GM19397 (cell line): Measurements from ENCODE around the gene PEMT.

ENCODE experiments used
- ATAC-seq: cut with Tn5 transposase; IDR thresholded peaks from one replicate; pipeline ENCODE4 v1.9.1; 2021; ENCODE audit warnings: mild to moderate bottlenecking, moderate library complexity; ENCODE audit not compliant: unreplicated experiment

Gene PEMT

DNA sequence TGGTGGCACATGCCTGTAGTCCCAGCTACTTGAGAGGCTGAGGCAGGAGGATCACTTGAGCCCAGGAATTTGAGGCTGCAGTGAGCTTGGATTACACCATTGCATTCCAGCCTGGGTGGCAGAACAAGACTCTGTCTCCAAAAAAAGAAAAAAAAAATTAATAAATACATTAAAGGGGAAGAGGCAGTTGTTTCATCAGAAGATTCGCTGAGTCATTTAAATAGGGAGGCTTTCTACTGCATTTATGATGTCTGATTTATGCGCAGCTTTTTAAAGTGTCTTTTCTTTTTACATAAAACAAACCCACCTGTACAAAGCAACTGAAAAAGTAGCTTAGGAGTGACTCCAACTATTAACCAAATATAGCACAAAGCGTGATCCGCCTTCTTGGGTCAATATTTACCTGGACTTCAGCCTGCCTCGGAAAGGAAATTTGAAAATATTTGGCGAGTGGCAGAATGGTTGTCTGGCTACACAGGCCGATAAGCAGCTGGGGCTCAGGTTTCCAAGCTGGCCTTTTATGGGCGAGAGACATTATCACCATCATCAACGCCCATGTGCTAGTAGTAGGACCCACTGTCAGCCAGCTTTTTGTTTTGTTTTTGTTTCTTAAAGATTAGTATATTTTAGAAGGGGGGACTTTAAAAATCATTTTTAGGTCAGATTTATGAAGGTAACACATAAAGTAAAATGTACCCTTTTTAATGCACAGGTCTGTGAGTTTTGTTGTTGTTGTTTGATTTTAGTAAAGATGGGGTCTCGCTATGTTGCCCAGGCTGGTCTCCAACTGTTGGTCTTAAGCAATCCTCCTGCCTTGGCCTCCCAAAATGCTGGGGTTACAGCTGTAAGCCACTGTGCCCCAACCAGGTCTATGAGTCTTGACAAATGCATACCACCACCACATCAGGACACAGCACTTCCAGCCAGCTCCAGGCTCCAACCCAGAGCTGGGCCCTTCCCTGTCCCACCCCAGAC is 52.8 kb downstream of the PEMT start:
- no peak for ATAC-seq

DNA sequence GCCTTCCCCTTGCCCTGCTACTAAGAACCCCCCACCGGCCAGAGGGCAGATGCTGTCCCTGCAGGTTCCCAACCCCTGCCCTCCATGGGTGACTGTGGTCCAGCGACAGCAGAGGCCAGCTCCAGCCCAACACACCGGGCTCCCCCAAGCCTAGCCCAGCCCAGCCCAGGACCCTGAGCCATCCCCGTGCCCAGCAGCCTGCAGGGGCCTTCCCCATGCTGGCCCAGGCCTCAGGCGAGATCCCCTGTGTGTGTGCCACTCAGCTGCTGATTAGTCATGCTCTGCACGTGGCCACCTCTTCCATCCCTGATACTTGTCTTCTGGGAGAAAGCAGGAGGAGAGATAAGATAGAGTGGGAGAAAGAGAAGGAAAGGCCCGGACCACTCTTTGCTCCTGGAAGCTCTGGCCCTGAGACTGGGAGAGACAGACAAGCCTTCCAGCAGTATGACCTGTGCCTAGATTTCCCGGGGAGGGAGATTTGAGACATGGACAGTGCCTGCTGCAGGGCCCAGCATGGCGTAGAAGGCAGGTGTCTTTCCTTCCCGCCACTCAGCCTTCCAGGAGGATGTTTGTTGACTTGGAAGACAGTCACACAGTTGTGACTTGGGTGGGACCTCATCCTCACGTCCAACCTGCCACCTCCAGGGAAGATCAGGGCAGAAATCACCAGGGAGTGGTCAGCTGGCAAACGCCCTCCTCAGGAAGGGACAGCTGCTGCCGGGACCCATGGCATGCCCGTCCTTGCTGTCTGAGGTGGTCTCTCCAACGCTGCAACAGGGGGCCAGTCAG is 54.0 kb downstream of the PEMT start:
- no peak for ATAC-seq

DNA sequence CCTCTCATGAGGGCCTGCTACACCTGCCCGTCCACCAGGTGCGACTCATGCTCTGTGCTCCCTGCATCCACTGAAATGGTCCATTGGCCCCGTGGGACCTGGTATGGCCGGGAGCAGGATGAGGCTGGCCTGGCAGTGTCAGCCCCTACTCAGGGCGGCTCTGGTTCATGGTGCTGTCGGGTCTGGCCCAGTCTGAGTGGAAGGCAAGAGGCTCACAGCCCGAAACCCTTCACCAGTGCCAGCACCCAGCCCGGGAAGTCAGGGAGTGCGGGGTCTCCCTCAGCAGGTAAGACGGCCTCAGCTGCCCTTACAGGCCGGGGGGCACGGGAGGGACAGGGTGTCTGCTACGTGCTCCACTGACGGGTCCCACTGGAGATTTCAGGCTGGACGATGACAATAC is 54.8 kb downstream of the PEMT start:
- no peak for ATAC-seq

DNA sequence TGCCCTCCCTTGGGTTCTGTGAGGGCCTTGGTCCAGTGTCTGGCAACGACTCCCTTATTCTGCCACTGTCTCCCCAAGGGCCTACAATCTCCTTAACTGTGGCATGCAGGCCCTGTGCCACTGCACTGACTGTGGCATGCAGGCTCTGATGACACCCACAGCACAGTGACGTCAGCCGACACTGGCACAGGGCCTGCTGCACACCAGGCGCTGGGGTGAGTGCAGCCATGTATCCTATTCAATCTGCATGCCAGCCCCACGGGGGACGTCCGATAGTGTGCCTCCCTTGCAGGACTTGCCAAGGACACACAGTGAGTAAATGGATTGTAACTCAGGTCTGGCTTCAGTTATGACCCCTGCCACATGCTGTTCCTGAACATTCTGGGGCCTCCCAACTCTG is 55.6 kb downstream of the PEMT start:
- ATAC-seq: no peak

DNA sequence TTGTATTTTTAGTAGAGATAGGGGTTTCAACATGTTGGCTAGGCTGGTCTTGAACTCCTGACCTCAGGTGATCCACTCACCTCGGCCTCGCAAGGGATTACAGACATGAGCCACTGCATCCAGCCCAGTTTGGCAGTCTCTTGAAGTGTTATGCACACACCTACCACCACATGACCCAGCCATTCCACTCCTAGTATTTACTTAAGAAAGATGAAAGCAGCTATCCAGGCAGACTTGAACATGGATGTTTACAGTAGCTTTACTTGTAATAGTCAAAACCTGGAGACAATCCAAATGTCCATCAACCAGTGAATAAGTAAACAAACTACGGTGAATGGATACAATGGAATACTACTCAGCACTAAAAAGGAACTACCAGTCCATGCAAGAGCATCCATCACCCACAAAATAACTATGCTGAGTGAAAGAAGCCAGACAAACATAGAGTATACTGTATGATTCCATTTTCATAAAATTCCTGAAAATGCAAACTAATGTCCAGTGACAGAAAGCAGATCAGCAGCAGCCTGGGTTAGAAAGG is 57.5 kb downstream of the PEMT start:
- no peak for ATAC-seq

DNA sequence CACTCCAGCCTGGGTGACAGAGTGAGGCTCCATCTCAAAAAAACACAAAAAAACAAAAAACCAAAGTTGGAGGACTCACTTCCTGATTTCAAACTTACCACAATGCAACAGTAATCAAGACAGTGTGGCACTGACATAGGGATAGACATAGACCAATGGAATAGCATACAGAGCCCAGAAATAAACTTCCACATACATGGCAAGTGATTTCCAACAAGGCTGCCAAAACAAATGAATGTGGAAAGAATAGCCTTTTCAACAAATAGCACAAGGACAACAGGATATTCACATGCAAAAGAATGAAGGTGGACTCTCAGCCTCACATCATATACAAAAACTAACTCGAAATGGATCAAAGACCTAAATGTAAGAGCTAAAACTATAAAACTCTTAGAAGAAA is 58.5 kb downstream of the PEMT start:
- ATAC-seq: no peak

DNA sequence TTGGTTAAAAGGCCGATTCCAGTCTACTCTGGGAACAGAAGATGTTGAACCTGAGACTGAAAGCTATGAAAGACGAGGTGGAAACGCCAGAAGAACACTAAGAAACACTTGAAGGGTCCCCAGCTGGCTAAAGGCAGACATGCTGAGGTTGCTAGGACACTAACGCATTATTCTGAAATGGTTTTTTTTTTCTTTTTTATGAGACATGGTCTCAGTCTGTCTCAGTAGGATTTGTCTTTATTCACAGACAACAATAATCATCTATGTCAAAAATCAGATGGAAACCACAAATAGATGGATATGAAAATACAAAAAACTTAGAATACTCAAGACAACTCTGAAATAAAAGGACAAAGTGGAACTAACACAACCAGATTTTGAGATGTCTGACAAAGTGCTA is 60.4 kb downstream of the PEMT start:
- no peak for ATAC-seq

DNA sequence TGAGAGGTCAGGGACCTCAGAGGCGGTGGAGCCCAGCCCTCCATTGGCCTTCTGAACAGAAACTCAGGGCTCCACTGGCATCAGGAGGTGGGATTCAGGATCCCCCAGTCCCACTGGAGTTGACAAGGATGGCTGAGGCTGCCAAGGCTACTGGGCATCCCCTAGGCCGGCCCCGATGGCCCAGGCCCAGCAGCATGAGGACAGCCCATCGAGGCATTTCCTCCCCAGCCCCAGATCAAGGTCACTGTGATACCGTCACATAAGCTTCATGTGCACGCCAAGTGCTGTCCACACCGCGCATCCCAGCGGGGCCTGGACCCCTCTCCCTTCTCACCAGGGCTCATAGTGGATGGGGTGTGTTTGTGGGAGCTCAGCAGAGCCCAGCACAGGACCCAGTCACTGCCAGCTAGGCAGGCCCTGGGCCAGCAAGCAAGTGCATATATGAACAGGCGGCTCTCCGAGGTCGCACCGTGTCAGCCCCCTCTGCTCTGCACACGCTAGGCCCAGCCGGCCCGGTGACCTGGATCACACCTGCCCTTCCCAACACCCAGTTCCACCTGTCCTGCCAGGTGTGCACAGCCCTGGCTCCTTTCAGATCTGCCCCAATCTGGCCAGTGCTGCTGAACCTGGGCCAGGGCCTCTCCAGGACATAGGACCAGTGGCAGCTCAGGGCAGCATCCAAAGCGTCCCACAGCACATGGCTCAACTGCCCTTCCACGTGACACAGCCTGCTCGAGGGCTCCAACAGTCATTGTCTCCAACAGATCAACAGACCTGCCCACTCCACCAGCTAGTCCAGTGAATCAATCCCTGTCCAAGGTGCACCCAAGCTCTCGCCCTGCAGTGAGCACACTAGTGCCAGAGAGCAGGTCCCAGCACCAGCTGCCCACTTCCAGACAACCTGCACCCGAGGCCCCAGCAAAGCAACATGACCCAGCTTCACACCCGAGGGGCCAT is 62.5 kb downstream of the PEMT start:
- ATAC-seq: no peak

DNA sequence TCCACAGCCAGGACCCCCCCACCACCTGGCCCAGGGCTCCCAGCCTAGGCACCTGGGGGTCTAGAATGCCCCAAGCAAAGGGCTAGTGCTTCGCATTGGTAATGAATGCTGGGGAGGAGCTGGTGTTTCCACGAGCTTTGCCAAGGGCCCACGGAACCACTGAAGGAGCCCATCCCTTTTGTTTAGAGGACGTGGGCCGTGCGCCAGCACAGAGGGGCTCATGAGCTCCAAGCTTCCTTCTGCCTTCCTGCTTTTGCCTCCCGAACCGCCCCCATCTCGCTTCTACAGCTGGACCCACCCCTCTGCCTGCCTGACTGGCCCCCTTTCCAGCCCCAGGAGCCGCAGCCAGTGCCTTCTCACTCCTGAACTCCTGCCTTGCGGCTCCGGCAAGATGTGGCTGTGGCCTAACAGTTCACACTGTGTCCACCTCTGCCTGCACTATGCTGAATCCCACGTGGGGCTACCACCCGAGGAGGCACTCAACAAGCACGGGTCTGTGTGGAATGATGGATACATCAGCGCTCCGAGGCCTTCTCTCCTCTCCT is 63.5 kb downstream of the PEMT start:
- no peak for ATAC-seq

DNA sequence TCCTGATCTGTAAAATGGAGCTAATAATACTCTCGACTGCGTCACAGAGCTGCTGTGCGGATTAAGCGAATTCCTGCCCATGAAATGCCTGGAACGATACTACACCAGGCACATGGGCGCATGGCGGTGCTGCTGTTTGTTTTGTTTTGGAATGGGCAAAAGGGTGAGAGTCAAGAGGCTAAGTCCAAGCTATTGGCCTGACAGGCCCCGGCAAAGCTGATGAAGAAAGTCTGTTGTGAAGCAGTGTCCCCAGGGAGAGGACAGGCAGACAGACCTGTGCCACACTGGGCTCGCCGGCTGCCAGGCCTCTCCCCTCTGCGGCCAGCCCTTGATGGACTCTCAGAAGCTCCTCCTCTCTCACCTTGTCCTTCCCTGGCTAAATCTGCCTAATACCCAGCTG is 64.0 kb downstream of the PEMT start:
- no peak for ATAC-seq

DNA sequence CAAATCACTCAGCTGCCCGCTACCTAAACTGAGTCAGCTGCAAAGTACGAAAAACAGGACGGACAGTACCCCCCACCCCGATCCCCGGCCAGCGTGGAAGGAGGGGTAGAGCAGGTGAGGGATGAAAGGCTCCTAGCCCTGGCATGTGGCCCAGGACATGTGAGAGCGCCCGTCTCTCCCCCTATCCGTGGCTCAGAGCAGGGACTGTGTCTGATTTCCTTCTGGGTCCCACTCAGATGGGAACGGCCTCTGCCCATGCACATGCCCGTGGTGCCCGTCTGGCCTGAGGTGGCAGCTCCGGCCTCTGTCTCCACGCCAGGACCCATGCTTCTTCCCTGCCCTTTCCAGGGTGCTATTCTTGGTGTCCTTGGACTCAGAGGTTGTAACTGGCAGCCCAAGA is 65.1 kb downstream of the PEMT start:
- no peak for ATAC-seq

DNA sequence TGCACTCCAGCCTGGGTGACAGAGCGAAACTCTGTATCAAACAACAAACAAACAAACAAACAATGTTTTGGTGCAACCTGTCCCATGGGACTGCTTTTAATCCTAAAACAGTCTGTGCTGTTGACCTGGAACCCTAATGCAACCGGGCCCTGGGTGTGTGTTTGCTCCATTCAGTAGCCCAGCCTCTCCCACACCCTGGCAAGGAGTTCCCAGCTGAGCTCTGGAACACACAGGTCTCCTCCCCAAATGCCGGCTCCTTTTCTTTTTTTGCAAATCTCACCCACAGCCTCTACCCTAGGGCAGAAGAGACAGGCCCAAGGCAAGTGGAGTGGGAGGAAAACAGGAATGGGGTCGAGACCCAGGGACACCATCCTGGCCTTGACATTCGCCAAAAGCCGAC is 65.6 kb downstream of the PEMT start:
- no peak for ATAC-seq

DNA sequence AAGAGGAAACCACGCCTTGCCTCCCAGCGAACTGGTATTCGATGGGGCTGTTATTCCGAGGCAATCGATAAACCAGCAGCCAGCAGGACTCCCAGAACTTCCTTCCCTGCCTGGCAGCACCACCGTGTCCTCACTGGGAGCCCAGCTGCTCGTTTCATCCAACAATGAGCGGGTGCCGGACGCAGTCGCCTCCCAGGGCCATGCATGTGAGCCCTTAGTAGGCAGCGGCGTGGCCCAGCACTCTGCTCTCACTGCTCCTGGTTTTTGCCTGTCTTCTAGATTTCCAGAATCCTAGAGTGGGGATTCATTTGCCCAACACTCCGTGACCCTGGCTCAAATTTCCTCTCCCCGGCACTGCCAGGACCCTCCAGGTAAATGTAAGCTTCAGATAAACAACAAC is 66.2 kb downstream of the PEMT start:
- no peak for ATAC-seq

DNA sequence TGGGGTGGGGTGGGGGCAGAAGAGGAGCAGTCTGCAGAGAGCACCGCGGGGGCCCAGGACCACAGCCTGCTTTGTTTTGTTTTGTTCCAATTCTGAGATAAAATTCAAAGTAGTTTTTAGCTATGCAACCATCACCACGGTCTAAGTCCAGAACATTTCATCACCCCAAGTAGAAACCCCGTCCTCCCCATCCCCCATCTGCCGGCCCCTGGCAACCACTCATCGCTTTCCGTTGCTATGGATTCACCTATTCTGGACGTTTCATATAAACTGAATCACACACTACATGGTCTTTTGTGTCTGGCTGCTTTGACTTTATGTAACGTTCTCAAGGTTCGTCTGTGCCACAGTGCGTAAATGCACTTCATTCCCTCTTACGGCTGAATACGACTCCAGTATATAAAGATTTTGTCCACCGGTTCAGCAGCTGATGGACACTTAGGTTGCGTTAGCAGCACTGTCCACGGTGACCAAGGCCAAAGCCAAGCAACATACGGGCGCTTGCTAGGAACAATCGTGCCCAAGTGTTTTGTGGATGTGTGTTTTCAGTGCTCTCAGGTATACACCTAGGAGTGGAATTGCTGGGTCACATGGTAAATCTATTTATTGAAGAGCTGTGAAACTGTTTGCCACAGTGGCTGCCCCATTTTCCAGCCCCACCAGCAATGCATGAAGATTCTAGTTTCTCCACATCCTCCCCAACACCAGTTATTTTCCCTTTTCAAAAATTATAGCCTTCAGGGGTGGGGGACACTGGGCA is 67.6 kb downstream of the PEMT start:
- ATAC-seq: no peak

DNA sequence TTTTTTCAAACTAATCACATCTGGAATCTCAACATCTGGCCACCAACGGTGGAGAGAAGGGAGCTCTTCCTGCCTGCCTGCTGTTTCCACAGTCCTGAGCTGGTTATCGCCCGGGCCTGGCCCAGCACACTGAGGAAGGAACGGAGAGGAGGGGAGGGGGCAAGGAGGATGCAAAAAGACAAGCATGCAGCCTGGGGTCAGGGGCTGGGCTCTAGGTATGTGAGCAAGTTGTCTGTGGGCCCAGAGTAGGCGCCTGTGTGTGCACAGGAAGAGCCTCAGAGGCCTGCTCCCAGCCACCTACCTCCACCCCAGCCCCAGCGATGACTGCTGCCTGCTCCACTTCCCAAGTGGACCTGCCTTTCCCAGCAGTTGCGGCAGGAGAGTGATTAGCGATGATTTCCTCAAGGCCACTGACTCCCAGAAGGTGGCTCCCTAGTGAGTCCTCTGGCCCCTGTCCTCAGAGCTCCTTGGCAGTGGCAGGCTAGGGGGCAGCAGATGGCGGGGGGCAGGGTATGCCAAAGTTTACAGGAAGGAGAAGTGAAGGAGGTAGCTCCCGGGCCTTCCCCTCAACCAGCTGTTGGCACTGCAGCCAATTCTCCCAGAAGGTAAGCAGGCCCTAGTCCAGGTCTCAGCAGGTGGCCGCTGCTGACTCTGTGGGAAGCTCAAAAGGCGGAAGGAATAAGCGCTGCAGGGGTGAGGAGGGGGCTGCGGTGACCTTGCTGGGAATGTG is 68.3 kb downstream of the PEMT start:
- ATAC-seq: no peak

DNA sequence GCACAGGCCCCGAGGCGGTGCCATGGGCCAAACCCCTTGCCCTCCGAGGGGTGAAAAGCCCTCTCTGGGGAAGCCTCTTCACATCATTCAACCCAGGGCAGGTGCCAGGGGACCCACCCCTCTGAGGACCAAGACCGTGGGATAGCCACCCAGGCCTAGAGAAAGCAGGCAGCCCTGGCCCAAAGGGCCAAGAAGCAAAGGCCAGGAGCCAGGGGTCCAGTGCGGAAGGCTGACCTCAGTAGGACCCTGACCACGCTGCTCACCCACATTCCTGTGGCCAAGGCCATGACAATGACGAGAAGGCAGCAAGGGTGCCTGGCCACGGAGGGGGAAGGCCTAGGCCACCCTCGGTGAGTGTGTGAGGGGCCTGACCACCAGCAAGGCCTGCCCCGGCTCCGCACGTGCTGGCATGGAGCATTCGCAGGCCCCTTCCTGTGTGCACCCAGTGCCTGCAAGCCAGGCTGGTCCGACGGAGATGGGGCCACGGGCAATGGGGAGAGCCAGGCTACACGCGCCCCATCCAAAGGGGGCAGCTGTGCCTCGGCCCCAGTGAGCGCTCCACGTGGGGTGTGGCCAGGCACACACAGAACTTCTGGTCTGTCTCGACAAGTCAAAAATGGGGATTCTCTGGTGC is 70.8 kb downstream of the PEMT start:
- no peak for ATAC-seq

DNA sequence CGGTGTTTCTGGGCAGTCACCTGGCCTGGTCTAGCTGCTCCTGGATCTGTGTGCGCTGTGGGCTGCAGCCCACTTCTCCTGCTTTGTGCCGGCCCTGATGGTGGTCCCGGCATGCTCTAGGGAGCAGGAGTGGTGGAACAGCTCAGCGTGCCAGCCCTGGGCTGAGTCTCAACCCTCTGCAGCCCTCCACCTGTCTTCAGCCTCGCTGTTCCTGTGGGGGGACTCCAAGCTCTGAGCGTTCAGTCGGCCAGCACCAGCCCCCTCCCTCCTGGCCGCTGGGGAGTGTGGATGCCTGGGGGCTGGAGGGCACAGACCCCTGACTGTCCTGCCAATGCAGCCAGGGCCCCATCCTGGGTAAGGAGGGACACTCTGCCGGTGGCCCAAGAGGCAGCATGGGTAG is 71.6 kb downstream of the PEMT start:
- no peak for ATAC-seq

DNA sequence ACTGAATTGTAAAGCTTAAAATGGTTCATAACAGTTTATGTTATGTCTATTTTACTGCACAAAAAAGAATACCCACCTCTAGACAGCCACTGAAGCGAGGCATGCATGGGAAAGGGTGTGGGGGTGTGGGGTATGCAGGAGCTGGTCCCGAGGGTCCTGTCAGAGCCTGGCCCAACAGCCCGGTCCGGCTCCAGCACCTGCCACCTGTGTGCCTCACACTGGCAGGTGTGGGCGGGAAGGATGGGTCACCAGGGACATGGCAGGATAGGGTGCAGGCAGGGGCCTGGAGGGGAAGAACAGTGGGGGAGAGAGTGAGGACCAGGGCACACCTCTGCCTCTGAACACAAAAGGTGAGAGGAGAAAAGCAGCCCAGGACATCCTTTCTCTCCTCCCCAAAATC is 72.6 kb downstream of the PEMT start:
- no peak for ATAC-seq

DNA sequence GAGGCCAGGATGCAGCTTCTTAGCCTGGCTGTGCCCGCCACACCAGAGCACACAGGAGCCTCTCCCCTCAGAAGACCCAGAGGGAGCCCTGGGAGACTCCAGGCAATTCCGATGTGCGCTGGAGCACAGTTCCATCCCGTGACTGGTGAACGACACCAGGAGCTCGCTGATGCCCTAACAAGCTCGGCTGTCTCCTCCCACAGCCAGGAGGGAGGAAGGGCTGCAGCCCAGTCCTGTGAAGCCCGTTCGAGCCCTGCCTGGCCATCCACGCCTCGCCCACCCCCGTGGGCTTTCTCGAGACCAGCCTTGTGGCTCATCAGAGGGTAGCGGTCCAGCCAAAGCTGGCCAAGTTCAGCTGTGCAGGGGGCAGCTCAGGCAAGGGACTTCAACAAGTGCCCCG is 73.5 kb downstream of the PEMT start:
- no peak for ATAC-seq
